ENCODE data around the gene BABAM2.
"Not testable (repeated sequence)": the region's sequence is repeated elsewhere in the genome, so short reads cannot be mapped to it uniquely, and the experiment has no call there.

The BABAM2 gene

DNA sequence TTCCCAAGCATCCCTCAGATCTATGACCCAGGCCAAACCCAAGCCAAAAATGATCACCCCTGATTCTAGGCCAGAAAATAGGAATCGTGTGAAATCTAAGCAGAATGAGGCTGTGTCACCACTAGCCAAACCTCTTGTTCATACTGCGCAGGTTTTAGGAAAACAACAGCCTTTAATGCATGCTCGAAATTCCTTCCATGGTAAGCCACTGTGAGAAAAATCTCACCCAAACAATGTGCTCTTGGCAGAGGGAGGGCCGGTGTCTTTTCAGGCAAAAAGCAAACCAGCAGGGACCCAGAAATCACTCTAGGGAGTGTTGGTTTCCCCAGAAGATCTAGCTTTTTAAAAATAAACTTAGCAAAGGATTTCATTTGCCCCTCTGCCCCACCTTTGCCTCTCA is 430.9 kb downstream of the BABAM2 start:
- no peak for DNase-seq

DNA sequence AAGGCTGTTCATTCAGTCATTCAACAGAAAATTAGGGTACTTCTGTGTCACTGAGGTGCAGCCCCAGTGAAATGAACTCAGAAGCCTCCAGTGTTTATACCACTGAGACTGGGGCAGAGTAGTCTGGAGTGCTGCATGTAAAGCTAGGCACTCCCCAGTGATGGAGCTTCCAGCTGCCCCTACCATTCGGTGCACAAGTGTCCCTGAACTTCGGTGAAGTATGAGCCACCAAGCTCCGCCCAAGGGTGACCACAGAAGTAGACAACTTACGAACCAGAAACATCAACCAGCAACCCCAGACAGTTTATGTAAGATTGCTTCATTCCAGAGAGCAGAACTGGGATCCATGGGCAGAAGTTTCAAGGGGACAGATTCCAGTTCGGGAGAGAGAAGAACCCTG is 431.5 kb downstream of the BABAM2 start:
- no peak for DNase-seq

DNA sequence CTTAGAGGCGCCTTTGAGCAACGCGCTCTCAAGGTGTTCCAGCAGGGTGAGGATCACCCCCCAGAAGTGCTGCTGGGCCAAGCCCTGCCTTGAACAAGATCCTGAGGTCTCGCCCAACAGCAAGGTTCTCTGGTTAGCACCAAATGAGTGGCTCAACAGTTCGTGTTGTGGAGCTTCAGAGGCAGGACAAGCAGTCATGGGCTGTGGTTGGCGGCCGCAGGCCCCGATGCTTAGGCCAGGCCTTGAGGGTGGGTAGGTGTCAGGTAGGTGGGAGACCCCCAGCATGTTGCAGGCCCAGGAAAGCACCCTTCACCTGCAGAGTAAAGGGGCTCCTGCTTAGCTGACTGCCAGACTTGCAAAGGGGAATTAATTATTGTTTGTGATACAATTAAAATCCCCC is 431.9 kb downstream of the BABAM2 start:
- DNase-seq = no peak

DNA sequence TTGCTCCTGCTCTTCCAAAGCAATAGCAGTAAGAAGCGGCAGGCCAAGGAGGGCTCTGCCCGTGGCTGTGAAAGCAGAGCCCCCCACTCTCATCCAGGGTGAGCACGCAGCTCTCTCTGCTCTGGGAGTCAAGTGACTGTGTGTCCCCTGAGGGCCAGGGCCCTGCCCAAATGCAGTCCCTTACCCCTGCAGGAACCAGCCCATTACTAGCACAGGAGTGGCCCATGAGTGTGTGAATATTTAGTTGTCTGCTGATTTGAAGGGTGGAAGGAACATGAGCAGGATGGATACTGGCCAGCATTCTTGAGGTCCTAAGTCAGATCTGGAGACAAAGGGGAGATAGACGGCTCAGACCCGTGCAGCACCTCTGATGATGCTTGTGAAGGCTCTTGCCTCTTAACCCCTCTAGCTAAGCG is 432.5 kb downstream of the BABAM2 start:
- no peak for DNase-seq

DNA sequence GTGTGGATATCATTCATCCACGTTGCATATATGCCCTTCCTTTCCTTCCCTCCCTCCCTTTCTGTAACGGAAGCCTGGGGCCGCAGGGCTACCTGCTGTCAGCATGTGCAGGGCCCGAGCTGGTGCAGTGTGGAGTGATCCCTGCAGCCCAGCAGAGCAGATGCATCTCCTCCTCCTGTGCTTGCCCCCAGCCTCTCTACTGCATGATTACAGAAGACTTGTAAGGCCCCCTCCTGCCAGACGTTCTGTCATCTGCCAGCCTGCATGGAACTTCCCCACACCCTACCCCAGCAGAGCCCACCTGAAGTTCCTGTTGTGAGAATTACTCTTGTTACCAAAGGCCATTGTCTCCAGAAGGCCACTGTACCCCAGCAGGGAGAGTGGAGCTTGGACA is 434.6 kb downstream of the BABAM2 start:
- no peak for DNase-seq

DNA sequence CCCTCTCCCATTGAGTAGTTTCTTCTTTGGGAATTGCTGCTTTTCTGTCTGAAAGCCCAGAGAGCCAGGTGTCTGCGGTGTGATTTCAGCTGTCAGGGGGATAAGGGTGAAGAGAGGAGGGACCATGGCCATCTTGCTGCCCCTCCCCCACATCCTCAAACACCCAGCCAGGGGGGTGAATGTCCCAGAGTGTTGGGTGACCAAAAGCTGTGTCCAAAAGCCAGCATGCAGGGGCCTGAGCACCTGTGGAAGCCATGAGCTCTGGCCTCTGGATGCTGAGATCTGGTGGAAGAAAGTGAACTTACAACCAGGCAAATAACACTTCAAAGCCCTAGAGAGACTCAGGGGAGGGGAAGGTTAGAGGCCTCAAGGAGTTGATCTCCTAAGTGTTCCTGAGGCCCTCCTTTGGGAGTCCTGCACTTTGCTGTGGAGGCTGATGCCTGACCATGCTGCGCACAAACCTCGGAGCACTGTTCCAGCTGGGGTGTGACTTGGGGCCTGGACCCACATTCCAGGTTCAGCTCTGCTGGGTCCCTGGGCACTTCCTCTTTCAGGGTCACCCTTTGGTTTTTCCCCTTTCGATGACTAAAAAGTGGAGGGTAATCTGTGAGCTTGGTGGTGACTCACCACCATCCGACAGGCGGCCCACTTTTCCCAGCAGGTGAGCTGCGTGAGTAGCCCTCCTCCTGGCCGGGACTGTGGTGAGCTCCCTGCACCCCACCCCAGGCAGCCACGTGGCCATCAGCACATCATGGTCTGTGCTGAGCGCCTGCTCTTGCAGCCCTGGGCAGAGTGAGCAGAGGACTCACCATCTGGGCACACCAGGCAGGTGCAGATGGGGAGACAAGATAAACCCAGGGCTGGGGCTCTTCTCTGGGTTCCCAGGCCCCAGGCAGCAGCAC is 435.3 kb downstream of the BABAM2 start:
- DNase-seq = no peak

DNA sequence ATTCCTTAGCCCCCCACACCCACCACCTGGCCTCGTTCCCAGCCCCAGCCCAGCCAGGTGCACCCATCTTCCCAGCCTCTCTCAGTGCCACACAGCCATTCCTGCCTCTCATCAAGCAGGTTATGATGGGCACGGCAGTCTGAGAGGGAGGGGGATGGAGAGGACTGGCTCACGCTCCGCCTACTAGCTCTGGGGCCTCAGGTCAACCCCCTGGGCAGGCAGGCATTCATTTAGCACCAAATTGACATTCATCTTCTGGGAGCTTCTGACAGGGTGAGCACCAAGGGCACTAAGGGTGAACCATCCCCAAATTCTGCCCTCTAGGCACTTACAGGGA is 435.9 kb downstream of the BABAM2 start:
- no peak for DNase-seq

DNA sequence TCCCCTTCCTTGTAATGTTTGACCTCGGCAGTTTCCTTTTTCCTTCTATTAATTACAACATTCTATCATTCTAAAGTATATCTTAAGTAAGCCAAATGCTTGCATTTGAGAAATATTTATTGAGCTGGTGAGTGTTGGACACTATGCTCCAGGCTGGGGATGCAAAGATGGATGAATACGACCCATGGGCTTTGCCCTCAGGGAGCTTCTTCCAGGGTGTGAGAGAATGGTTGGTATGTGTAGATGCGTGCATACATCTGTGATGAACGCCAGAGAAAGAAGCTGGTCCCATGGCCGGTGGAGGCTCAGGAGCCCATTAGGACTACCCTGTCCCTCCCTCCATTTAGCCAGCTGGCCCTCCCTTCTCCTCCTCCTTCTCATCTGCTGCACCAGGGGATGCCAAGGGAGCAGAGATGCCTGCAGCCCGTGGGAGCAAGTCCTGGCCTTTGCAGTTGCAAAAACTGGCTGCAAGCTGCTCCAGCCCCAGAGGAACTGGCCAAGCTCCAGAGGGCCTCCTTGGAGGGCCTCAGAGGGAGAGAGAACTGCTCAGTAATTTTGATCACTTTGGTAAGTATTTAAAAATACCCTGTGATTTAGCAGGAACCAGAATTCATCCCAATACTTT is 436.5 kb downstream of the BABAM2 start:
- no peak for DNase-seq

DNA sequence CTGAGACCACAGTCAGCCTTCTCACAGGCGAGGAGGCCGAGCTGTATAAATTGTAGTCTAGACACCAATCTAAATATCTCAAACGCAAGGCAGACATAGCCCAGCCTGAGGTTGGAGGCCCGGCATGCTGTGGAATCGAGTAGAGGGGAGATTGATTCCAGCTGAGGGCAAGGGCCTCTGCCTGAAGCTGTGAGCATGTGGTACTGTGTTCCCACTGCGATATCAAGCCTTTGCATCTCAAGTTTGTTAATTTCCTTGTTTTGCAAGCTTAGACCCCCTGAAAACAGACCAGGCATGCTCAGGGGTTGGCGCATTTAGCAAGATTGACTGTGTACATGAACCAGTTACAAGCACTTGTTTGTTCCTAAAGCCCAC is 437.0 kb downstream of the BABAM2 start:
- no peak for DNase-seq

DNA sequence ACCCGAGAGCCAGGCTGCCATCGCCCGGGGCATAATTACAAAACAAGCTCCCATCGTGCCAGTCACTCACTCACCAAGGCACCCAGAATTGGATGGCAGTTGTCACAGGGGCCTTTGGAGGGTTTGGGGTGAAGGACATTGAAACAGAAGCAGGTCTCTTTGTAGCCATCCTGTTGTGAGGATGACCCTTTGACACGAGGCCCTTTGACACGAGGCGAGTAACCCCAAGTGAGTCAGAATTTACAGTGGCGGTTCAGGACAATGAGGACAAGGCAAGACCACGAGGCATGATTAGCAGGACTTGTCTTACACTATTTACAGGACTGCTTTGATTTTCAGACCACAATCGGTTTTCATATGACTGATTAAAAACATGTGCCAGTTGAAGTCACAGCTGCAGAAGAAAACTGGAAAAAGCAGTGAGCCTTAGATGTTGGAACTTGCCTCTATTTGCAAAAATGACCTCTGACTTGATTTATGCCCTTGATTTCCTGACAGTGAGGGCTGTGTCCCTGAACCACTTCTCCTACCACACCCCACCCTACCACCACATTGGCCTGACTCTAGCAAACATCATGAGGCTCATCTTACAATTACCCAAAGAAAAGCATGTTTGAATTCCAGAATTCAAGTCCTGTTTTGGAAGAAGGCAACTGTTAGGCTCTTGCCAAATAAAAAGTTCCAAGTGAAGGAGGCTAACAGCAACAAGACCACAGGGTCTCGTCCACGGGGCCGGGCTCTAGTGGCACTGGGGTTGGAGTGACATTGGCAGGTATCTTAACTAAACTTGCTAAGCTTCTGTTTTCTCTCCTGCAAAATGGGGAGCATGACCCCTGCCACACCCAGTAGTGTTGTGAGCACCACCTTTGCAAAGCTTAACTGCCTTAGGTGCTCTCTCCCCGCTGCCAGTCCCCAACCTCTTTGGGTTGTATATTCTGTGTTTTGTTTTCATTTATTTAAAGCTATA is 437.7 kb downstream of the BABAM2 start:
- DNase-seq = no peak

DNA sequence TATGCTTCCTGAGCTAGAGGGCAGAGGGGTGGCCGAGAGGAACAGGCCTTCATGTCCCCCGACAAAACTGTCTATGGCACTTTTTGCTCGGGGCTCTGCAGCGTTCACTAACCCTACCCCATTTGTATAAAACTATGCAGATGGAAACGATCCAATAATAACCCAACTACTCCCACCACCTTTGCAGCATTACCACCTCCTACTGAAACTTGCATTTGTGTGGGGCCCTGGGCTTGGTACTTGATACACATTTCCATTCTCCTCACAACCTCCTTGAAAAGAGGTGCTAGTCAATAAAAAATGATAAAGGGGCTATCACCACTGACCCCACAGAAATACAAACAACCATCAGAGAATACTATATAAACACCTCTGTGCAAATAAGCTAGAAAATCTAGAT is 438.7 kb downstream of the BABAM2 start:
- DNase-seq = no peak

DNA sequence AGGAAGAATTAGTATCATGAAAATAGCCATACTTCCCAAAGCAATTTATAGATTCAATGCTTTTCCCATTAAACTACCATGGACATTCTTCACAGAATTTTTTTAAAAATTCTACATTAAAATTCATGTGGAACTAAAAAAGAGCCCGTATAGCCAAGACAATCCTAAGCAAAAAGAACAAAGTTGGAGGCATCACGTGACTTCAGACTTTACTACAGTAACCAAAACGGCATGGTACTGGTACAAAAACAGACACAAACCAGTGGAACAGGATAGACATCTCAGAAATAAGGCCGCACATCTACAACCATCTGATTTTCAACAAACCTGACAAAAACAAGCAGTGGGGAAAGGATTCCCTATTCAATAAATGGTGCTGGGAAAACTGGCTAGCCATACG is 440.2 kb downstream of the BABAM2 start:
- not testable (repeated sequence) for DNase-seq

DNA sequence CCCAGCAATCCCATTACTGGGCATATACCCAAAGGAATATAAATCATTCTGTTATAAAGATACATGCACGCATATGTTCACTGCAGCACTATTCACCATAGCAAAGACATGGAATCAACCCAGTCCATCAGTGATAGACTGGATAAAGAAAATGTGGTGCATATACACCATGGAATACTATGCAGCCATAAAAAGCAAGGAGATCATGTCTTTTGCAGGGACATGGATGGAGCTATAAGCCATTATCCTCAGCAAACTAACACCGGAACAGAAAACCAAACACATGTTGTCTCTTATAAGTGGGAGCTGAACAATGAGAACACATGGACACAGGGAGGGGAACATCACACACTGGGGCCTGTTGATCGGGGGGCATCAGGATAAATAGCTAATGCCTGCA is 441.3 kb downstream of the BABAM2 start:
- DNase-seq = not testable (repeated sequence)

DNA sequence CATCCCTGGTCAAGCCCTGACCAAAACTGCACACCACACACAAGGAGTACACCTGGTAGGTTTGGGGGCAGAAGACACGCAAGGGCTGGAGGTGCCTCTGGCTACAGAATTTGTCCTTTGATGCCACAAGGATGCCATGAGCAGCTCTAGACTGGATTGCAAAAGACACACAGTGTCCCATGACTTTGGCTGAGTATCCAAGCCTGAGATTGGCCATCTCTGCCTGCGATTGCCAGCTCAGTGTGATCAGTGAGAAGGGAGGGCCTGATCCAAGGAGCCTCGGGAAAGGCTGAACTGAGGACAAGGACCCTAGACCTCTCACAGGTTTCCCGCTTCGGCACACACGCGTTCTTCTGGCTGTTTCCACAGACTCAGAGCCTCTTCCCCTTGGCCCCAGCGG is 442.2 kb downstream of the BABAM2 start:
- no peak for DNase-seq

DNA sequence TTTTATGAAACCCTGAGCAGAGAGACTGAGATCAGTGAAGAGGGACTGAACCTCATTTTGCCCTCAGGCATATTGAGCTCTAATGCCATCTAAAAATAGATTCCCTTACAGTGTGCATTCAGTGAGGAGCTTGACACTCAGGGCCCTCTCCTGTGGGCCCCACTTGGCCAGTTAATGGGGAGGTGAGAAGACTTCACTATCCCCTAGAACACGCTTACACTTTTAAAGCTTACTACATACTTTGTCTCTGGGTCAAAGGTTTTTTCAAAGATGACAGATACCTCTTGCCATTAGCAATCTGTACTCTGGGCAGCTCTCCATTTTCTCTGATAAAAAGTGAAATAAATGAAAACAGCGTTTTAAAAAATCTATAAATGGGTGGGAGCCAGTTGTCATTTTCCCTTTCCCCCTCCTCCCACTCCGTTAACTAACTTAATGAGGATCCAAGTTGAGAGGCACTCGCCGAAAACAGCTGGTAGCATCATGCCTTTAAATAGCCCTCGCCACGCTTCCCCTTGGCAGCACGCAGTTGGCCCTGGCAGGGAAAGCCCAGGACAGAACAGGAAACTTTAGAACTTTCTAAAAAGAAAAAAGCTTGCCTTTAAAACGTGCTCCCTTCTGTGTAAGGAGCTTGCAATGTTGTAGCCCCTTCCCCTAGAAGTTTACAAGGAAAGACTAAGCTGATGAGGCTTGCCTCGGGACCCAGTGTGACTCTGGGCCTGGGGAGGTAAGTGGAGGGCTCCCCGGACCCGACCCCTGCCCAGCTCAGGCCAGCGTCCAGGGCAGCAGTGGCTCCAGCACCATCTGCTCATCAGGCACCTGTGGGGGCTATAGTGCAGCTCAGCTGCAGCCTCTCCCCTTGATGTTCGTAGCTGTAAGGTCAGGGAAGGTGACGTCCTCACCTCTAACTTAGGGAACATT is 443.3 kb downstream of the BABAM2 start:
- peak; percentile 15 for DNase-seq

DNA sequence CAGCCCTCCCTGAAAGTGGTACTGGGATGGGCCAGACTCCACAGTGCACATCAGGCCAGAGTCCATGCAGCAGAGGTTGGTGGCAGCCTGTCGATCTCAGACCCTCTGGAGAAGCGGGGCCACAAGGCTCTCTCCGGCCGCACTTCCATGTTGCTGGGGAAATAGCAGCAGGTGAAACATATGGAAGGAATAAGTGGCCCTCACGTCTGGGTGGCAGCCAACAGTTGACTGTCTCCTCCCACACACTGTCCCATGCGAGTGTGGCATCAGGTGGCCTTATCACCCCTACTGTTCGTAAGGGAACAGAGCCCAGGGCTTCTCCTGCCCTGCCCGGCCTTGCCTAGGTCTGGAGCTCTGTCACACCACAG is 444.0 kb downstream of the BABAM2 start:
- no peak for DNase-seq

DNA sequence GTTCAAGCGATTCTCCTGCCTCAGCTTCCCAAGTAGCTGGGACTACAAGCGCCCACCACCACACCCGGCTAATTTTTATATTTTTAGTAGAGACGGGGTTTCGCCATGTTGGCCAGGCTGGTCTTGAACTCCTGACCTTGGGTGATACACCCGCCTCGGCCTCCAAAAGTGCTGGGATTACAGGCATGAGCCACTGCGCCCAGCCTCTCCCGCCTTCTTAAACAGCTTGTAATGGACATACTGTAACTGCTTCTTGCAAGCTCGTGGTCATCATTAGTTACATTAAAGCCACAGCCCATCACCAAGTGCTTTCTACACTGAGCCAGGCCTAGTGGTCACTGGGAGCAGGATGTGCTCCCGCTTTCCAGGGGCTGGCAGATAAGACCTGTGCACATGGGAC is 444.7 kb downstream of the BABAM2 start:
- not testable (repeated sequence) for DNase-seq

DNA sequence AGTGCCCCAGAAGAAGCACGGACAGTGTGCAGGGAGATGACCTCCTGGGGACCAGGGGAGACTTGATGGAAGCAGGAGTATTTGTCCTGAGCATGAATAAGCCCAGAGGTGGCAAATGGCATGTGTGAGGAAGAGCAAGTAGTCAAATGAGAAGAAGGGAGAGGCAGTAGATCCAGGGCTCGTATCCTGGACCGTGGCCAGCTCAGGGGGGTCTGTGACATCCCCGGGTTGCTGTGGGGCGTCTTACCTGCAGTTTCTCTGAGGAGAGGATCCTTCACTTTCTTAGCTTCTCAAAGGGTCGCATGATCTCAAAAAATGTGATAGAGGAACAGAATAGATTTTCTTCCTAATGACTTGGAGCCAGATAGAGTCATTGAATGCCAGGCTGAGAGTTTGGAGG is 445.1 kb downstream of the BABAM2 start:
- DNase-seq = no peak

DNA sequence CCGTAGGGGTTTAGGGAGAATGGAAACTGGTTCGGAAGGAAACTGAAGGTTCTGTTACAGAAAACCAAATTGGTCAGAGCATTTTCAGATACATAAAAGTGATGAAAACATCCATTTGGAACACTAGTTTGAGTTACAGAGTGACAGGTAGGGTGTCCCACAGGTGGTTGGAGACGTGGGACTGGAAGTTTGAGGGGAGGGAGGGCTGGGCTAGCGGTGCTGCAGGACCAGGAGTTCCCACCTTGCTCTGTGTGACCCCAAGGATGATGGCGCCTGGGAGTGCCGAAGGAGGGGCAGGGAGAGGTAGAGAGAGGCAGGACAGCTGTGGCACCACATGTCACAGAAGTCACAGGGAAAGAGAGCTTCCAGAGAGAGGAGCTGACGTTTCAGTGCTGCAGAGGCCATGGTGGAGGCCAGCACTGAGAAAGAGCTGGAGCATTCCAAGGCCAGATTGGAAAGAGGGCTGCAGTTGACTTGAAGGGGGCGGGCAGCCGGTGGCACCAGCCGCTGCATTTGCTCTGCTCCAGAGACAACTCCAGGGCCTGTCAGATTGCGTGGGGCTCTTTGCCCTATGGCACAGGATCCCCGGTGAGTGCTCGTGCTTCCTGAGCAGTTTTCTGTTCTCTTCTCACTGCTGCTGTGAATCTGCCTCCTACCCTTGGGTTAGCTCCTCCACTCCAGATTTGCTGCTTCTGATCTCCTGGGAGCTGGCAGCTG is 445.9 kb downstream of the BABAM2 start:
- DNase-seq = no peak

DNA sequence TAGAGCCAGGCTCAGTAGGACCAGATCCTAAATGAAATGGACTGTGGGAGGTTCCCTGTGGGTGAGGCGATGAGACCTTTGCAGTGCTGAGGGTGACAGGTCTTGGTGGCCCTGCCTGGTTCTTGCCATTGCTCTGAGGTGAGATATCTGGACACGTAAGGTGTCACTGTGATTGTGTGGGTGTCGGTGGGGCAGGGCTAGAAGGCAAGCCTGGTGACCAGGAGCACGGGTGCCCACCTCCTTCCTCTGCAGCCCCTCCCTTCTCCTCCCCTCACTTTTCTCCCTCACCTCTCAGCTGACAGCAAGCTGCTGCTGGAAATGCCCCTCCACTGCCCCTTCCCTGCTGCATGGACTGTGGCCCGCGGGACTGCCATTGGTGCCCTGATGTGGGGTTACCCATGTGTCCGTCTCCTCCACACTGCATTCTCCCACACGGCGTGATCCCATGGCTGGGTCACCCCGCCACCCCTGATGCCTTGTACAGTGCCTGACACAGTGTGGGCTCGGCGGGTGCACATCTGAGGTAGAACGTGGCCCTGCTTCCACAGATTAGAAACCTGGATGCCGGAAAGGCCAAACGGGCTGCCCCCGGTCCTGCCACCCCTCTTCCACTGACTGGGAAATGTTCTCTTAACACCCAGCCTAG is 446.6 kb downstream of the BABAM2 start:
- DNase-seq = no peak

Data from GDM1 (cell line).